GM23338 (cell line): ENCODE measurements around the gene GAS6. TPM values are rescaled to one million over a fixed set of nuclear protein-coding genes. Genes with fewer than 3 reads are reported as not detected.

ENCODE experiments used
- ATAC-seq: fragments of 200-7000 bp; cut with Tn5 transposase; 3 replicates; pipeline ENCODE4 v1.9.1; 2020
- DNase-seq: peaks from one replicate; pipeline ENCODE4 v3.0.0-alpha.2; 2015; ENCODE audit warnings: low spot score
- H2AFZ ChIP-seq: fragments of 200-600 bp; sonication (generic); 2 replicates; pipeline ENCODE4 v1.8.0; 2016; ENCODE audit warnings: antibody characterized with exemption, mild to moderate bottlenecking, moderate library complexity
- H3F3A ChIP-seq: fragments of 200-600 bp; sonication (generic); replicated peaks from 2 replicates; pipeline ENCODE4 v1.8.0; 2017; ENCODE audit warnings: antibody characterized with exemption, mixed run types, low read depth
- H3K27ac ChIP-seq: fragments of 200-600 bp; sonication (generic); 2 replicates; pipeline ENCODE4 v1.6.1; 2016; ENCODE audit warnings: low read depth
- H3K27me3 ChIP-seq: fragments of 200-600 bp; sonication (generic); 2 replicates; pipeline ENCODE4 v1.8.0; 2016; ENCODE audit warnings: mild to moderate bottlenecking, mixed run types, moderate library complexity; ENCODE audit not compliant: insufficient read depth
- H3K36me3 ChIP-seq: fragments of 200-600 bp; sonication (generic); 2 replicates; pipeline ENCODE4 v1.8.0; 2016; ENCODE audit warnings: mild to moderate bottlenecking; ENCODE audit not compliant: insufficient read depth
- H3K4me1 ChIP-seq: fragments of 200-600 bp; sonication (generic); 2 replicates; pipeline ENCODE4 v1.8.0; 2016; ENCODE audit warnings: mild to moderate bottlenecking, moderate library complexity; ENCODE audit not compliant: insufficient read depth
- H3K4me2 ChIP-seq: fragments of 200-600 bp; sonication (generic); 2 replicates; pipeline ENCODE4 v1.7.1; 2017; ENCODE audit warnings: mixed run types
- H3K4me3 ChIP-seq: fragments of 200-600 bp; sonication (generic); 2 replicates; pipeline ENCODE4 v1.6.1; 2016; ENCODE audit warnings: mixed run types
- H3K79me2 ChIP-seq: fragments of 200-600 bp; sonication (generic); replicated peaks from 2 replicates; pipeline ENCODE4 v1.8.0; 2017; ENCODE audit warnings: mild to moderate bottlenecking; ENCODE audit not compliant: insufficient read depth
- H3K9me2 ChIP-seq: fragments of 200-600 bp; sonication (generic); 2 replicates; pipeline ENCODE4 v1.8.0; 2017; ENCODE audit not compliant: insufficient read depth
- H4K20me1 ChIP-seq: fragments of 200-600 bp; sonication (generic); replicated peaks from 2 replicates; pipeline ENCODE4 v1.8.0; 2017; ENCODE audit warnings: mild to moderate bottlenecking; ENCODE audit not compliant: insufficient read depth
- H3K27ac Mint-ChIP-seq: 2 replicates; pipeline ENCODE4 v1.8.0; 2020; ENCODE audit warnings: inconsistent platforms, mild to moderate bottlenecking, moderate library complexity, mixed read lengths
- H3K27me3 Mint-ChIP-seq: 3 replicates; pipeline ENCODE4 v1.8.0; 2022; ENCODE audit warnings: low read depth, mild to moderate bottlenecking, moderate library complexity, mixed read lengths, inconsistent platforms; ENCODE audit not compliant: insufficient read depth, poor library complexity
- H3K36me3 Mint-ChIP-seq: 3 replicates; pipeline ENCODE4 v1.8.0; 2021; ENCODE audit warnings: low read depth, mild to moderate bottlenecking, inconsistent platforms, moderate library complexity, mixed read lengths
- H3K4me1 Mint-ChIP-seq: 3 replicates; pipeline ENCODE4 v1.8.0; 2020; ENCODE audit warnings: mild to moderate bottlenecking, inconsistent platforms, mixed read lengths
- H3K4me3 Mint-ChIP-seq: 3 replicates; pipeline ENCODE4 v1.8.0; 2021; ENCODE audit warnings: moderate library complexity, mild to moderate bottlenecking, inconsistent platforms, mixed read lengths
- H3K9me3 Mint-ChIP-seq: 3 replicates; pipeline ENCODE4 v1.8.0; 2020; ENCODE audit warnings: moderate library complexity, mild to moderate bottlenecking, inconsistent platforms, mixed read lengths
- CREB1 ChIP-seq: fragments of 250-450 bp; sonication (Bioruptor Pico); IDR thresholded peaks from 2 replicates; pipeline ENCODE4 v1.5.0; 2020; ENCODE audit warnings: low read depth, mild to moderate bottlenecking, moderate library complexity
- CTCF ChIP-seq, 2 experiments: fragments of 200-600 bp in 1 of 2; sonication (generic) in 1 of 2; conservative IDR thresholded peaks; 2 replicates each; pipeline versions ENCODE4 v1.5.1 to v1.6.1; 2016 to 2017; ENCODE audit warnings: antibody characterized with exemption in 2 of 2, low read depth in 2 of 2, mild to moderate bottlenecking in 2 of 2, moderate library complexity in 1 of 2
- ETS1 ChIP-seq: IDR thresholded peaks from 2 replicates; pipeline ENCODE4 v1.6.1; 2016; ENCODE audit warnings: antibody characterized with exemption
- EZH2 ChIP-seq: fragments of 200-600 bp; sonication (generic); IDR thresholded peaks from one replicate; pipeline ENCODE4 v1.8.0; 2017; ENCODE audit warnings: antibody characterized with exemption, mild to moderate bottlenecking, low read depth; ENCODE audit not compliant: unreplicated experiment
- EZH2phosphoT487 ChIP-seq: fragments of 200-600 bp; sonication (generic); IDR thresholded peaks from one replicate; pipeline ENCODE4 v1.8.1; 2018; ENCODE audit warnings: antibody characterized with exemption; ENCODE audit not compliant: unreplicated experiment
- JUNB ChIP-seq: IDR thresholded peaks from one replicate; pipeline ENCODE4 v1.6.1; 2016; ENCODE audit warnings: antibody characterized with exemption; ENCODE audit not compliant: unreplicated experiment
- NANOG ChIP-seq: IDR thresholded peaks from 2 replicates; pipeline ENCODE4 v1.6.1; 2016; ENCODE audit warnings: antibody characterized with exemption, borderline replicate concordance
- POLR2AphosphoS5 ChIP-seq: IDR thresholded peaks from 2 replicates; pipeline ENCODE4 v1.6.1; 2016; ENCODE audit warnings: antibody characterized with exemption, low read depth
- REST ChIP-seq: IDR thresholded peaks from one replicate; pipeline ENCODE4 v1.6.1; 2018; ENCODE audit warnings: antibody characterized with exemption; ENCODE audit not compliant: unreplicated experiment
- STAT1 ChIP-seq: IDR thresholded peaks from one replicate; pipeline ENCODE4 v1.6.1; 2016; ENCODE audit warnings: antibody characterized with exemption; ENCODE audit not compliant: unreplicated experiment
- ZNF114 ChIP-seq: fragments of 250-450 bp; sonication (Bioruptor Pico); IDR thresholded peaks from 2 replicates; pipeline ENCODE4 v1.5.0; 2020; ENCODE audit warnings: mild to moderate bottlenecking, moderate library complexity
- ZNF331 ChIP-seq: fragments of 250-450 bp; sonication (Bioruptor Pico); IDR thresholded peaks from 2 replicates; pipeline ENCODE4 v1.5.0; 2020; ENCODE audit warnings: low read depth, mild to moderate bottlenecking, moderate library complexity
- ZNF462 ChIP-seq: fragments of 250-450 bp; sonication (Bioruptor Pico); IDR thresholded peaks from 2 replicates; pipeline ENCODE4 v1.5.0; 2020; ENCODE audit warnings: mild to moderate bottlenecking, moderate library complexity
- polyA plus RNA-seq: library from polyadenylated mRNA; unstranded; fragments of >200 nt; fragmentation: Nextera tagmentation; extraction: Ambion mirVana; gene quantifications from 2 replicates; pipeline ENCODE4 v1.2.1, GENCODE V29; 2016
- total RNA-seq: library from RNA; depleted of rRNA; stranded (reverse); fragments of >200 nt; shearing (Covaris generic); gene quantifications from 2 replicates; pipeline ENCODE4 v1.2.3, GENCODE V29; 2014

The GAS6 gene
- total and polyA plus RNA-seq, 2 experiments from 2014 or later, result 7.9 to 21.2 TPM

- no peaks in the 10 kb centered on the region for H3K27me3 Mint-ChIP-seq
- no peak for TF ChIP-seq EZH2
- no peak for TF ChIP-seq JUNB
- no peak for TF ChIP-seq STAT1
- TF ChIP-seq ZNF331, result no peak
- no peak for TF ChIP-seq NANOG
- TF ChIP-seq CTCF (conservative IDR thresholded peaks at IDR 0.05; ENCODE audit: low read depth in 2 of 2), result no peak
- no peak for TF ChIP-seq EZH2phosphoT487
- TF ChIP-seq CREB1, result no peak
- TF ChIP-seq ETS1, result no peak
- TF ChIP-seq POLR2AphosphoS5, result no peak
- no peak for TF ChIP-seq REST
- TF ChIP-seq ZNF114 (CRISPR knock-in tag), result no peak
- no peak for TF ChIP-seq ZNF462 (CRISPR knock-in tag)
- H3K9me3 Mint-ChIP-seq, result no peaks in the 10 kb centered on the region
- no peaks in the 10 kb centered on the region for H3K4me1 ChIP-seq
- no peaks in the 10 kb centered on the region for H3K27me3 ChIP-seq
- no peak overlapping the region for H3K4me3 Mint-ChIP-seq
- no peaks in the 10 kb centered on the region for H3K9me2 ChIP-seq
- no peaks in the 10 kb centered on the region for H3K36me3 Mint-ChIP-seq
- H3K27ac ChIP-seq, result no peak overlapping the region
- H3F3A ChIP-seq, result no peaks in the 10 kb centered on the region
- no peaks in the 10 kb centered on the region for H3K36me3 ChIP-seq
- no peak for DNase-seq
- H3K4me1 Mint-ChIP-seq, result peaks cover 3% of the 10 kb centered on the region; the same call in 2 of the 3 replicates
- no peak overlapping the region for H2AFZ ChIP-seq
- no peak overlapping the region for H3K4me2 ChIP-seq
- no peak overlapping the region for H3K4me3 ChIP-seq
- no peak overlapping the region; the same call in 1 of the 2 replicates for H3K27ac Mint-ChIP-seq
- H4K20me1 ChIP-seq, result no peaks in the 10 kb centered on the region
- no peaks in the 10 kb centered on the region; the same call in 1 of the 2 replicates for H3K79me2 ChIP-seq
- ATAC-seq, result no peak
These were observed 20.7 kb downstream of the GAS6 start for GRCh38 chr13:113843063-113843654.
